Sigmoid colon (tissue), 7 donors: ENCODE measurements around the gene TRABD2B. TPM values are rescaled to one million over a fixed set of nuclear protein-coding genes. Genes with fewer than 3 reads are reported as not detected.

Experiments used
- DNase-seq: peaks from one replicate; pipeline ENCODE4 v3.0.0-alpha.2; 2019
- H3K27ac ChIP-seq, 4 donors: fragments of 200-600 bp; sonication (generic); one replicate each; pipeline ENCODE4 v1.5.1; 2016 to 2019; ENCODE audit warnings: mild to moderate bottlenecking in 1 of 4
- H3K27me3 ChIP-seq, 3 donors: fragments of 200-600 bp; sonication (generic); one replicate each; pipeline ENCODE4 v1.5.1; 2019; ENCODE audit warnings: mild to moderate bottlenecking in 1 of 3
- H3K36me3 ChIP-seq, 4 donors: fragments of 200-600 bp; sonication (generic); one replicate each; pipeline ENCODE4 v1.5.1; 2016 to 2019
- H3K4me1 ChIP-seq, 4 donors: fragments of 200-600 bp; sonication (generic); one replicate each; pipeline ENCODE4 v1.5.1; 2017 to 2019
- H3K4me3 ChIP-seq, 4 donors: fragments of 200-600 bp; sonication (generic); one replicate each; pipeline ENCODE4 v1.5.1; 2017 to 2019; ENCODE audit warnings: mild to moderate bottlenecking in 2 of 4, moderate library complexity in 1 of 4
- H3K9me3 ChIP-seq, 4 donors: fragments of 200-600 bp in 3 of 4; sonication (generic) in 3 of 4; one replicate each; pipeline versions ENCODE4 v1.5.1 to v1.6.1; 2013 to 2019
- CTCF ChIP-seq, 4 experiments: fragments of 450-650 bp in 3 of 4; fragments of 200-600 bp in 1 of 4; IDR thresholded peaks; one replicate each; pipeline ENCODE4 v1.5.1; 2016 to 2019; ENCODE audit warnings: antibody characterized with exemption in 4 of 4, mild to moderate bottlenecking in 3 of 4, moderate library complexity in 2 of 4
- EP300 ChIP-seq, 4 donors: sonication (generic); formaldehyde crosslinking; IDR thresholded peaks; one replicate each; pipeline ENCODE4 v1.6.1; 2017; ENCODE audit warnings: antibody characterized with exemption in 4 of 4
- POLR2A ChIP-seq, 2 donors: fragments of 450-650 bp; IDR thresholded peaks; one replicate each; pipeline ENCODE4 v1.6.1; 2016; ENCODE audit warnings: antibody characterized with exemption in 2 of 2, mild to moderate bottlenecking in 2 of 2, moderate library complexity in 2 of 2
- POLR2AphosphoS5 ChIP-seq, 4 donors: sonication (generic); formaldehyde crosslinking; IDR thresholded peaks; one replicate each; pipeline ENCODE4 v1.6.1; 2017; ENCODE audit warnings: antibody characterized with exemption in 4 of 4
- WGBS, 2 donors: extraction: QIAGEN DNeasy Blood & Tissue Kit; methylation state at CpG; one replicate each; pipeline ENCODE4 v1.1.7; 2013; 5-methylcytosine and 5-hydroxymethylcytosine counted together
- intact Hi-C: fragments of 100-400 bp; cut with DNase I; formaldehyde crosslinking; loops from one replicate; pipeline ENCODE4 v1.15.1; 2023
- polyA plus RNA-seq, 3 donors: library from polyadenylated mRNA; stranded (reverse); fragments of 200-250 nt; gene quantifications; one replicate each; pipeline ENCODE4 v1.2.3, GENCODE V29; 2013
- total RNA-seq, 4 donors: library from RNA; depleted of rRNA; stranded (reverse); fragments of >200 nt; gene quantifications; one replicate each; pipeline ENCODE4 v1.1.0, GENCODE V29; 2016
- donor health status: healthy with polysubstance abuse.
- donor health status: Bipolar disorder and iron deficiency.
- donor health status: healthy.

The TRABD2B gene
- total and polyA plus RNA-seq, 7 donors: 0.63 to 1.8 (median 1.0) TPM; not detected in 1

DNA sequence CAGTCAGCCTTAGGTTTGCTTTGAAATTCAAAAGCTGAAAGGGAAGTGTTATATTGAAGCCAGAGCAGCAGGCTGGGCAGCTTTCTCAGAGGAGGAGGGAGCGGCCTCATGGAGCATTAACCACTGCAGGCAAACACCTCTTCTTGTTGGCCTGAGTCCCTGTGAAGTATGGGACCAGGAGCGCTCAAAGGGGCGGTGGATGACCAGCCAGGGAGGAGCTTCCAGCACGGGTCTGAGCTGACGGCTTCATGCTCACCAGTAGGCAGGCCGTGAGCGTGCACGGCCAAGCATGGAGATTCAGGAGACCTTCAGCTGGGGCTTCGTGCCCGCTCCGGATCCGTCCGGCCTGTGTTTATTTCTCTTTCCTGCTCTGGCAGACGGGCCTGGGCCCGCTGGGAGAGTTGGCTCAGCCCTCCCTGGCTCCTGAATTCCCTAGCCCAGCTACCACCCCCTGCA lies 245.2 kb downstream of the TRABD2B start:
- Histone ChIP-seq H3K4me1 (peaks cover 0 to 22% (median 20%) of the 10 kb centered on the region in 4 donors), H3K27ac (peak overlapping the region; percentile 37 to 73 (median 60)), H3K4me3 (no peak overlapping the region), H3K9me3 (no peaks in the 10 kb centered on the region), H3K36me3 (no peaks in the 10 kb centered on the region), H3K27me3 (no peaks in the 10 kb centered on the region)
- intact Hi-C loops: no loop called here
- peak; percentile 76 for DNase-seq
- WGBS, 2 donors: 12 to 53% methylated on average over 15 of the region's 15 CpGs
- peak in 1 of 4 donors; percentile 53 for TF ChIP-seq POLR2AphosphoS5 (IDR thresholded peaks at IDR 0.05)
- TF ChIP-seq EP300 (IDR thresholded peaks at IDR 0.05): peak in 1 of 4 donors; percentile 17
- TF ChIP-seq CTCF (IDR thresholded peaks at IDR 0.05): no peak

DNA sequence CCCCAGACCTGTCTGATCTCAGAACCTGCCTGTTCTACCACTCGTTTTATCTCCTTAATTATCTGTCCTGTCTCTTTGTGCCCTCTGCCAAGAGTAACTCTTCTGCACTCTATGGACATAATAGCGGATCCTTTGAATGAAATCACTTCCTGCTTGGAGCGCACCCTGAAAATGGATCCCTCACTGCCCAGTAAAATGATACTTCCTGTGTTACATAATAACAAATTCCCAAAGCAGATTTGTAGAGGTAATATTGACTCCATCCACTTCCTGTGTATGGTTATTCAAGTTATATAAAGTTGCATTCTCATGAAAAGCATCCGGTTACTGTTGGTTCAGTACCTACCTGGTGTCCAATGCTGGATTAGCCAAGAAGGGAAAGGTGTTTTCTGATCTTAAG lies 246.0 kb downstream of the TRABD2B start:
- Histone ChIP-seq H3K4me1 (peaks cover 0 to 22% (median 20%) of the 10 kb centered on the region in 4 donors), H3K4me3 (no peak overlapping the region), H3K36me3 (no peaks in the 10 kb centered on the region), H3K27me3 (no peaks in the 10 kb centered on the region), H3K9me3 (no peaks in the 10 kb centered on the region), H3K27ac (peak overlapping the region; percentile 37 to 73 (median 60))
- DNase-seq: no peak
- TF ChIP-seq POLR2AphosphoS5 (IDR thresholded peaks at IDR 0.05): no peak
- no peak for TF ChIP-seq EP300 (IDR thresholded peaks at IDR 0.05)
- TF ChIP-seq POLR2A (IDR thresholded peaks at IDR 0.05): no peak
- no peak for TF ChIP-seq CTCF (IDR thresholded peaks at IDR 0.05)
- 47 to 76% methylated on average over 4 of the region's 4 CpGs for WGBS, 2 donors
- intact Hi-C loops: no loop called here

DNA sequence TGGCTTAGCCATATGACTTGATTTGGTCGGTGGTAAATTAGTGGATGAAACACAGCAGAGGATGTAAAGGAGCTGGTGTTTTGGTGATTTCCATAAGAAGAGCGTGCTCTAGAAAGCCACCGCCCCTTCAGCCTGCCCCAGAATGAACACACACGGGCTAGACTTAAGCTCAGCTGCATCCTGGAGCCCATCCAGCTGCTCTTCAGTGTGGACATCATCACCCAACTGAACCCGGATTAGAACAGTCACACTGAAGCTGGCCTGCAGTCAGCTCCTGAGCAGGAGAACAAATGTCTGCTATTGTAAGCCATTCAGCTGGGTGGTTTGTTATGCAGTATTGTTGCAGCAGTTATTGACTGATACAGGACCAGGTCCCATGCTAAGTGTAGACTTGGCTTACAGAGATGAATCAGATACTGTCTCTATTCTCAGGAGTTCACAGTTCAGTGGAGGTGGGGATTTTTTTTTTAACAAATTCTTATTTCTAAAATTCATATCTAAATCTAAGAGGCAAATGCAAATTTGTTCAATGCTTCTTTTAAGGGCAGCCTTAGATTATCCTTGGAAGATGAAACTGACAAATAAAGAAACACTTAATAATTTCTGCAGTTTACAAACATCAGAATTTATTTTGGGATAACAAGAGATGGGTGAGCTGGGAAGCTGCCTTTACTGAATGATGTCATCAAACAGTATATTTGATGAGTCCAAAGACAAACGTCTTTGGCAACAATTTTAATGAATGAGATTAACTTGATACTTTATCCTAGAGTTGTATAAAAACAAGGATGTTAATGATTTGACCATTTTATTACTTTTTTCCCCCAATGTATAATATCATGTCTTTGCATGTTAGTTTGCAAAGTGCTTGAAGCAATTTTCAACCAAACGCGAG lies 251.2 kb downstream of the TRABD2B start:
- Histone ChIP-seq H3K27me3 (no peaks in the 10 kb centered on the region), H3K9me3 (no peaks in the 10 kb centered on the region), H3K27ac (no peak overlapping the region), H3K4me3 (no peak overlapping the region), H3K36me3 (no peaks in the 10 kb centered on the region), H3K4me1 (peaks cover 0 to under 1% (median 0%) of the 10 kb centered on the region in 4 donors)
- DNase-seq: no peak
- WGBS, 2 donors: 72 to 75% methylated on average over 8 of the region's 8 CpGs
- intact Hi-C loops: no loop called here
- no peak for TF ChIP-seq POLR2A (IDR thresholded peaks at IDR 0.05)
- no peak for TF ChIP-seq EP300 (IDR thresholded peaks at IDR 0.05)
- no peak for TF ChIP-seq CTCF (IDR thresholded peaks at IDR 0.05)
- TF ChIP-seq POLR2AphosphoS5 (IDR thresholded peaks at IDR 0.05): no peak

- no peaks in the 10 kb centered on the region for H3K27me3 ChIP-seq
- WGBS, 2 donors: 89% methylated on average over 9 of the region's 9 CpGs
These were observed 254.1 kb downstream of the TRABD2B start for GRCh38 chr1:47742890-47743760.

More at GRCh38 chr1:47742890-47743760, 254.1 kb downstream of the TRABD2B start:
- no peaks in the 10 kb centered on the region for H3K36me3 ChIP-seq
- intact Hi-C loops: no loop called here
- no peak for DNase-seq
- no peak overlapping the region for H3K4me3 ChIP-seq
- no peaks in the 10 kb centered on the region for H3K9me3 ChIP-seq
- H3K4me1 ChIP-seq: no peaks in the 10 kb centered on the region
- TF ChIP-seq POLR2A (IDR thresholded peaks at IDR 0.05) (no peak), POLR2AphosphoS5 (IDR thresholded peaks at IDR 0.05) (no peak), CTCF (IDR thresholded peaks at IDR 0.05) (no peak), EP300 (IDR thresholded peaks at IDR 0.05) (no peak)
- H3K27ac ChIP-seq: no peak overlapping the region
